A549 (cell line): ENCODE results near the gene SCO1. TPM values are rescaled to one million over a fixed set of nuclear protein-coding genes. Genes with fewer than 3 reads are reported as not detected.

Experiments
- ATAC-seq, 2 experiments: fragments of 200-7000 bp in 1 of 2; fragments of >200 bp in 1 of 2; cut with Nextera tagmentation in 1 of 2; cut with Tn5 transposase in 1 of 2; 3 replicates each; pipeline versions ENCODE4 v1.8.0 to v1.9.1; 2018 to 2020; ENCODE audit warnings: mild to moderate bottlenecking in 1 of 2, moderate library complexity in 1 of 2
- CTCF ChIA-PET: fragments of 300-600 bp; sonication (Branson Sonifier 250); formaldehyde crosslinking; extraction: SDS; loops from one replicate; lab custom pipeline; 2021; ENCODE audit warnings: antibody characterized with exemption, inconsistent platforms; lab: Yijun Ruan, JAX
- POLR2A ChIA-PET: fragments of 350-600 bp; formaldehyde crosslinking; extraction: SDS; loops from one replicate; lab custom pipeline; 2021; ENCODE audit warnings: antibody characterized with exemption, inconsistent platforms; lab: Yijun Ruan, JAX
- DNase-seq, 2 experiments: peaks; one replicate each; pipeline versions ENCODE4 v3.0.0 to v3.0.0-alpha.2; 2011 to 2016; ENCODE audit warnings: low read depth in 1 of 2, low spot score in 1 of 2
- FAIRE-seq: peaks from 2 replicates; lab custom pipeline; 2011; peaks lifted over from hg19 to GRCh38; lab: Jason Lieb, UNC
- H3K27ac ChIP-seq, 2 experiments: fragments of >200 bp; sonication (Bioruptor Twin); formaldehyde crosslinking; 3 replicates each; pipeline ENCODE4 v1.5.1; 2016 to 2017
- H3K4me1 ChIP-seq: fragments of >200 bp; sonication (Bioruptor Twin); formaldehyde crosslinking; 3 replicates; pipeline ENCODE4 v1.6.1; 2016
- H3K4me2 ChIP-seq: fragments of >200 bp; sonication (Bioruptor Twin); formaldehyde crosslinking; 3 replicates; pipeline ENCODE4 v1.6.1; 2016
- H3K4me3 ChIP-seq: fragments of >200 bp; sonication (Bioruptor Twin); formaldehyde crosslinking; 3 replicates; pipeline ENCODE4 v1.5.1; 2016
- H3K9me3 ChIP-seq: fragments of >200 bp; sonication (Bioruptor Twin); formaldehyde crosslinking; 3 replicates; pipeline ENCODE4 v1.6.1; 2016
- CEBPB ChIP-seq, 2 experiments: fragments of >200 bp in 1 of 2; sonication (Bioruptor Twin) in 1 of 2; formaldehyde crosslinking in 1 of 2; IDR thresholded peaks; 2 replicates each; pipeline ENCODE4 v1.6.1; 2012 to 2016
- CHD2 ChIP-seq: fragments of 150-350 bp; IDR thresholded peaks from 2 replicates; pipeline ENCODE4 v1.6.1; 2014; ENCODE audit warnings: low read length; ENCODE audit not compliant: partially characterized antibody
- CHD4 ChIP-seq: fragments of 200-600 bp; sonication (generic); IDR thresholded peaks from 2 replicates; pipeline ENCODE4 v1.6.1; 2016; ENCODE audit warnings: antibody characterized with exemption, mild to moderate bottlenecking, borderline replicate concordance
- EHF ChIP-seq: fragments of 250-450 bp; sonication (Bioruptor Pico); IDR thresholded peaks from 2 replicates; pipeline ENCODE4 v1.5.0; 2020; ENCODE audit warnings: mild to moderate bottlenecking
- ESRRA ChIP-seq: fragments of 150-350 bp; IDR thresholded peaks from 2 replicates; pipeline ENCODE4 v1.6.1; 2014; ENCODE audit warnings: mild to moderate bottlenecking, low read length, borderline replicate concordance
- FOSB ChIP-seq: fragments of 250-450 bp; sonication (Bioruptor Pico); IDR thresholded peaks from 2 replicates; pipeline ENCODE4 v1.5.0; 2020; ENCODE audit warnings: mild to moderate bottlenecking, moderate library complexity
- FOSL2 ChIP-seq, 2 experiments: fragments of 450-650 bp in 1 of 2; fragments of >200 bp in 1 of 2; sonication (Bioruptor Twin) in 1 of 2; formaldehyde crosslinking; IDR thresholded peaks; 2 replicates each; pipeline versions ENCODE4 v1.5.0 to v1.6.1; 2016 to 2020; ENCODE audit warnings: mild to moderate bottlenecking in 1 of 2, moderate library complexity in 1 of 2
- GATA3 ChIP-seq: IDR thresholded peaks from 2 replicates; pipeline ENCODE4 v1.6.1; 2012; ENCODE audit warnings: borderline replicate concordance
- HDAC2 ChIP-seq: fragments of 200-600 bp; sonication (generic); IDR thresholded peaks from 2 replicates; pipeline ENCODE4 v1.6.1; 2016
- HOXA7 ChIP-seq: fragments of 250-450 bp; sonication (Bioruptor Pico); IDR thresholded peaks from 2 replicates; pipeline ENCODE4 v1.5.0; 2020; ENCODE audit warnings: mild to moderate bottlenecking, moderate library complexity
- JUN ChIP-seq, 2 experiments: fragments of >200 bp; sonication (Bioruptor Twin); formaldehyde crosslinking; IDR thresholded peaks; 2 replicates in 1 of 2; 3 replicates in 1 of 2; pipeline ENCODE4 v1.6.1; 2016 to 2017
- KDM1A ChIP-seq: fragments of 200-600 bp; sonication (generic); IDR thresholded peaks from 2 replicates; pipeline ENCODE4 v1.6.1; 2016; ENCODE audit warnings: low read depth, mild to moderate bottlenecking
- KDM5A ChIP-seq: fragments of 200-600 bp; sonication (generic); IDR thresholded peaks from 2 replicates; pipeline ENCODE4 v1.6.1; 2016; ENCODE audit warnings: antibody characterized with exemption, mild to moderate bottlenecking
- MAFK ChIP-seq: fragments of 450-650 bp; IDR thresholded peaks from 2 replicates; pipeline ENCODE4 v1.6.1; 2014; ENCODE audit not compliant: partially characterized antibody
- MAZ ChIP-seq: fragments of 150-350 bp; IDR thresholded peaks from 2 replicates; pipeline ENCODE4 v1.6.1; 2014; ENCODE audit warnings: antibody characterized with exemption, low read depth, low read length, borderline replicate concordance
- NFE2L2 ChIP-seq: fragments of 150-350 bp; conservative IDR thresholded peaks from 2 replicates; pipeline ENCODE4 v1.6.1; 2014; ENCODE audit warnings: low read length
- RAD21 ChIP-seq, 2 experiments: fragments of >200 bp in 1 of 2; sonication (Bioruptor Twin) in 1 of 2; formaldehyde crosslinking in 1 of 2; IDR thresholded peaks in 1 of 2; conservative IDR thresholded peaks in 1 of 2; 2 replicates in 1 of 2; 3 replicates in 1 of 2; pipeline ENCODE4 v1.6.1; 2012 to 2018; ENCODE audit warnings: inconsistent platforms in 1 of 2
- RARB ChIP-seq: fragments of 250-450 bp; sonication (Bioruptor Pico); IDR thresholded peaks from 2 replicates; pipeline ENCODE4 v1.8.0; 2021; ENCODE audit warnings: mild to moderate bottlenecking, moderate library complexity
- SMC3 ChIP-seq: fragments of >200 bp; sonication (Bioruptor Twin); formaldehyde crosslinking; IDR thresholded peaks from 3 replicates; pipeline ENCODE4 v1.6.1; 2018; ENCODE audit warnings: inconsistent platforms
- TFCP2L1 ChIP-seq: fragments of 250-450 bp; sonication (Bioruptor Pico); IDR thresholded peaks from 2 replicates; pipeline ENCODE4 v1.5.0; 2021; ENCODE audit warnings: mild to moderate bottlenecking
- WGBS: methylation state at CpG from one replicate; pipeline ENCODE4 v1.1.6; 2017; ENCODE audit errors: missing lambda C conversion rate; 5-methylcytosine and 5-hydroxymethylcytosine counted together
- polyA plus RNA-seq, 4 experiments: library from polyadenylated mRNA; depleted of rRNA in 3 of 4; stranded (reverse); fragments of >200 nt; fragmentation: RNase III in 1 of 4; extraction: RNeasy Plus Mini Kit Qiagen cat#74134 plus additional on column Dnase treatment in 1 of 4; gene quantifications; 2 replicates in 3 of 4; 3 replicates in 1 of 4; pipeline ENCODE4 v1.2.3, GENCODE V29; 2011 to 2017
- TF ChIP-seq, protein P1 (sequence below): fragments of >200 bp; sonication (Bioruptor Twin); formaldehyde crosslinking; IDR thresholded peaks from 2 replicates; pipeline ENCODE4 v1.6.1; 2016
- TF ChIP-seq, protein P2 (sequence below): fragments of >200 bp; sonication (Bioruptor Twin); formaldehyde crosslinking; IDR thresholded peaks from 3 replicates; pipeline ENCODE4 v1.5.1; 2016
- TF ChIP-seq, protein P3 (sequence below): IDR thresholded peaks from 2 replicates; pipeline ENCODE4 v1.6.1; 2012
- TF ChIP-seq, protein P4 (sequence below): fragments of 450-650 bp; IDR thresholded peaks from 2 replicates; pipeline ENCODE4 v1.6.1; 2014; ENCODE audit warnings: antibody characterized with exemption
- TF ChIP-seq, protein P5 (sequence below): IDR thresholded peaks from 2 replicates; pipeline ENCODE4 v1.6.1; 2012
- TF ChIP-seq, protein P6 (sequence below): fragments of 150-350 bp; IDR thresholded peaks from 2 replicates; pipeline ENCODE4 v1.6.1; 2014; ENCODE audit warnings: low read depth, mild to moderate bottlenecking, low read length

The SCO1 gene
- polyA plus RNA-seq, 2 of the 4 experiments (the other 2 are of a cell fraction), result 52.2 to 55.8 TPM

DNA sequence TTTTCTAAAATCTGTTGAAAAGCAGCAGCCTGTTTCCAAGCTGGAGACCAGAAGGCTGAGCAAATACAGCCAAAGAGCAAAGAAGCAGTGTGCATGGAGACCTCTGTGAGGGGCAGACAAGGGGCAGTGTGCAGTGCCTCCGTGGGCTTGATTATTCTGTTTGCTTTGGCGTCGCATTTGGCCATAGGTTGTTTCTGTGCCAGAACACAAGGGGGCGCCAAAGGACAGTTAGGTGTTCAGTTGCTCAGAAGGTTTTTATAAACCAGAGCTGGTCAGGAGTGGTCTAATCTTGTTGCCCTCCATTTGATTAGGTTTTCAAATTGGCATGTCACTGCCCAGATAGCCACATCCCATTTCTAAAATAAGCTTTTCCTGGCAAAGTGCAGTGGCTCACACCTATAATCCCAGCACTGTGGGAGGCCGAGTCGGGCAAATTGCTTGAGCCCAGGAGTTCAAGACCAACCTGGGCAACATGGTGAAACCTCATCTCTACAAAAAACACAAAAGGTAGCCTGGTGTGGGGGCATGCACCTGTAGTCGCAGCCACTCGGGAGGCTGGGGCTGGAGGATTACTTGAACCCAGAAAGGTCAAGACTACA, 50.8 kb downstream of the SCO1 start:
- H3K4me1 ChIP-seq, result no peaks in the 10 kb centered on the region
- FAIRE-seq, result no peak
- ChIA-PET CTCF (interaction anchor here (0.5 to 9.9 kb wide), 48 partner anchors 9 to 1345 kb away, joined by 3 to 194 read pairs (median 4); partner anchors contain the start of genes MYH3, PIRT and TMEM220), POLR2A (interaction anchor here (0.6 kb wide), 1 partner anchor 1351 kb away, joined by 3 read pairs; the partner anchor contains the start of gene ZNF18)
- no peak overlapping the region for H3K27ac ChIP-seq
- no peak overlapping the region for H3K4me3 ChIP-seq
- no peak overlapping the region for H3K4me2 ChIP-seq
- WGBS, result 27% methylated on average over 8 of the region's 8 CpGs
- peak; percentile 55 to 74 for DNase-seq
- no peaks in the 10 kb centered on the region for H3K9me3 ChIP-seq
- TF ChIP-seq, protein P1, sequence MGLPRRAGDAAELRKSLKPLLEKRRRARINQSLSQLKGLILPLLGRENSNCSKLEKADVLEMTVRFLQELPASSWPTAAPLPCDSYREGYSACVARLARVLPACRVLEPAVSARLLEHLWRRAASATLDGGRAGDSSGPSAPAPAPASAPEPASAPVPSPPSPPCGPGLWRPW, result no peak
- TF ChIP-seq SMC3 (peak; percentile 58), TFCP2L1 (CRISPR knock-in tag) (no peak), RAD21 (conservative IDR thresholded peaks at IDR 0.05 in 1 of 2, IDR thresholded peaks at IDR 0.05 in 1 of 2) (peak; percentile 69 to 71)
- TF ChIP-seq, protein P2, sequence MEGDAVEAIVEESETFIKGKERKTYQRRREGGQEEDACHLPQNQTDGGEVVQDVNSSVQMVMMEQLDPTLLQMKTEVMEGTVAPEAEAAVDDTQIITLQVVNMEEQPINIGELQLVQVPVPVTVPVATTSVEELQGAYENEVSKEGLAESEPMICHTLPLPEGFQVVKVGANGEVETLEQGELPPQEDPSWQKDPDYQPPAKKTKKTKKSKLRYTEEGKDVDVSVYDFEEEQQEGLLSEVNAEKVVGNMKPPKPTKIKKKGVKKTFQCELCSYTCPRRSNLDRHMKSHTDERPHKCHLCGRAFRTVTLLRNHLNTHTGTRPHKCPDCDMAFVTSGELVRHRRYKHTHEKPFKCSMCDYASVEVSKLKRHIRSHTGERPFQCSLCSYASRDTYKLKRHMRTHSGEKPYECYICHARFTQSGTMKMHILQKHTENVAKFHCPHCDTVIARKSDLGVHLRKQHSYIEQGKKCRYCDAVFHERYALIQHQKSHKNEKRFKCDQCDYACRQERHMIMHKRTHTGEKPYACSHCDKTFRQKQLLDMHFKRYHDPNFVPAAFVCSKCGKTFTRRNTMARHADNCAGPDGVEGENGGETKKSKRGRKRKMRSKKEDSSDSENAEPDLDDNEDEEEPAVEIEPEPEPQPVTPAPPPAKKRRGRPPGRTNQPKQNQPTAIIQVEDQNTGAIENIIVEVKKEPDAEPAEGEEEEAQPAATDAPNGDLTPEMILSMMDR, result peak; percentile 83
- ATAC-seq, result peak; percentile 85 to 91

DNA sequence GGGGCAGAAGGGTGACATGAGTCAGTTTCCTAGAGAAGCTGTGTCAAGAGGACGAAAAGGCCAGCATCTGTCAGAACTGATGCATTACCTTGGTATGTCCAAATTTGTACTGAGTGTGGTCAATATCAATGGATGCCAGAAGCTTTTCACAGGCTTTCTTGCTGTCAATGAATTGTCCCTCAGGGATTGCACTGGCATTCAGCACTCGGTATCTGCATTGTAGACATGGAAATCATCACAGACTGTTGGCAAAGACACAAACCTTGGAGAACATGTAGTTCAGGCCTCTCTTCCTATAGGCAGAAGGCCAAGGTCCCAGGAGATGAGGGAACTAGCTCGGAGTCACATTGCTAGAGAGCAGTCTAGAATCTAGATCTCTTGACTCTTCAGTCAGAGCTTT, 56.9 kb downstream of the SCO1 start:
- 55% methylated on average over 3 of the region's 3 CpGs for WGBS

DNA sequence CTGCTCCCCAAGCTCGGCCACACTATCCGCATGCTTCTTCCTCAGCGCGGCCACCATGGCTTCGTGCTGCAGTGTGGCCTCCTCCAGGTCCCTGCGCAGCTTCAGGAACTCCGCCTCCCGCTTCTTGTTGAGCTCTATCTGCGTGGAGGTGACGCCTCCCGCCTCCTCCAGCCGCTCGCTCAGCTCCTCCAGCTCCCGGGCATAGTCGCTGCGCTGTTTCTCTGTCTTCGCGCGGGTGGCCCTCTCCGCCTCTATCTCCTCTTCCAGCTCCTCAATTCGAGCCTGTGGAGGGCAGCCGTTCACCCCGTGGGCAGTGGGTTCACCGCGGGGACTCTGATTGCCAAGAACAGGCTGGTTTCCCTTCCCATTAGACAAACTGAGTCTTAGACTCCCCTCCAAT, 59.2 kb downstream of the SCO1 start:
- H3K4me1 ChIP-seq, result no peaks in the 10 kb centered on the region
- ATAC-seq (no peak), DNase-seq (no peak), FAIRE-seq (no peak)
- no peak overlapping the region for H3K4me3 ChIP-seq
- ChIA-PET POLR2A (no interaction called here), CTCF (interaction anchor here (0.6 to 18.5 kb wide), 5 partner anchors 5 to 471 kb away, joined by 3 to 194 read pairs (median 4); no protein-coding TSS in a partner anchor)
- no peak overlapping the region for H3K27ac ChIP-seq
- no peak overlapping the region for H3K4me2 ChIP-seq
- TF ChIP-seq, protein P3, sequence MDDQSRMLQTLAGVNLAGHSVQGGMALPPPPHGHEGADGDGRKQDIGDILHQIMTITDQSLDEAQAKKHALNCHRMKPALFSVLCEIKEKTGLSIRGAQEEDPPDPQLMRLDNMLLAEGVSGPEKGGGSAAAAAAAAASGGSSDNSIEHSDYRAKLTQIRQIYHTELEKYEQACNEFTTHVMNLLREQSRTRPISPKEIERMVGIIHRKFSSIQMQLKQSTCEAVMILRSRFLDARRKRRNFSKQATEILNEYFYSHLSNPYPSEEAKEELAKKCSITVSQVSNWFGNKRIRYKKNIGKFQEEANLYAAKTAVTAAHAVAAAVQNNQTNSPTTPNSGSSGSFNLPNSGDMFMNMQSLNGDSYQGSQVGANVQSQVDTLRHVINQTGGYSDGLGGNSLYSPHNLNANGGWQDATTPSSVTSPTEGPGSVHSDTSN, result no peak
- TF ChIP-seq HOXA7 (CRISPR knock-in tag) (no peak), CHD2 (no peak), ESRRA (no peak), KDM5A (no peak), FOSB (no peak), MAZ (no peak)
- TF ChIP-seq, protein P4, sequence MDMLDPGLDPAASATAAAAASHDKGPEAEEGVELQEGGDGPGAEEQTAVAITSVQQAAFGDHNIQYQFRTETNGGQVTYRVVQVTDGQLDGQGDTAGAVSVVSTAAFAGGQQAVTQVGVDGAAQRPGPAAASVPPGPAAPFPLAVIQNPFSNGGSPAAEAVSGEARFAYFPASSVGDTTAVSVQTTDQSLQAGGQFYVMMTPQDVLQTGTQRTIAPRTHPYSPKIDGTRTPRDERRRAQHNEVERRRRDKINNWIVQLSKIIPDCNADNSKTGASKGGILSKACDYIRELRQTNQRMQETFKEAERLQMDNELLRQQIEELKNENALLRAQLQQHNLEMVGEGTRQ, result no peak
- 84% methylated on average over 25 of the region's 25 CpGs for WGBS
- no peaks in the 10 kb centered on the region for H3K9me3 ChIP-seq

More for the DNA sequence above, 56.9 kb downstream of the SCO1 start:
- DNase-seq (no peak), FAIRE-seq (no peak)
- Histone ChIP-seq H3K9me3 (no peaks in the 10 kb centered on the region), H3K4me1 (no peaks in the 10 kb centered on the region)
- TF ChIP-seq, protein P2, result no peak
- TF ChIP-seq, protein P5, sequence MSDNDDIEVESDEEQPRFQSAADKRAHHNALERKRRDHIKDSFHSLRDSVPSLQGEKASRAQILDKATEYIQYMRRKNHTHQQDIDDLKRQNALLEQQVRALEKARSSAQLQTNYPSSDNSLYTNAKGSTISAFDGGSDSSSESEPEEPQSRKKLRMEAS, result no peak
- TF ChIP-seq EHF (CRISPR knock-in tag) (no peak), MAFK (no peak), RARB (CRISPR knock-in tag) (no peak), GATA3 (no peak), SMC3 (no peak), CHD4 (no peak), KDM1A (no peak), NFE2L2 (no peak), CEBPB (IDR thresholded peaks at IDR 0.05) (no peak), HDAC2 (no peak), JUN (IDR thresholded peaks at IDR 0.05) (no peak), FOSL2 (IDR thresholded peaks at IDR 0.05) (no peak), FOSL2 (CRISPR knock-in tag; IDR thresholded peaks at IDR 0.05) (no peak), RAD21 (conservative IDR thresholded peaks at IDR 0.05 in 1 of 2, IDR thresholded peaks at IDR 0.05 in 1 of 2) (no peak)
- TF ChIP-seq, protein P6, sequence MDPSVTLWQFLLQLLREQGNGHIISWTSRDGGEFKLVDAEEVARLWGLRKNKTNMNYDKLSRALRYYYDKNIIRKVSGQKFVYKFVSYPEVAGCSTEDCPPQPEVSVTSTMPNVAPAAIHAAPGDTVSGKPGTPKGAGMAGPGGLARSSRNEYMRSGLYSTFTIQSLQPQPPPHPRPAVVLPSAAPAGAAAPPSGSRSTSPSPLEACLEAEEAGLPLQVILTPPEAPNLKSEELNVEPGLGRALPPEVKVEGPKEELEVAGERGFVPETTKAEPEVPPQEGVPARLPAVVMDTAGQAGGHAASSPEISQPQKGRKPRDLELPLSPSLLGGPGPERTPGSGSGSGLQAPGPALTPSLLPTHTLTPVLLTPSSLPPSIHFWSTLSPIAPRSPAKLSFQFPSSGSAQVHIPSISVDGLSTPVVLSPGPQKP, result no peak
- TF ChIP-seq, all 56 proteins: peak for 0
- CTCF ChIA-PET, result interaction anchor here (1.0 to 18.5 kb wide), 7 partner anchors 3 to 313 kb away, joined by 3 to 194 read pairs (median 6); no protein-coding TSS in a partner anchor
- Histone ChIP-seq H3K4me2 (no peak overlapping the region), H3K27ac (no peak overlapping the region), H3K4me3 (no peak overlapping the region)
- ATAC-seq, result no peak
- POLR2A ChIA-PET, result no interaction called here
